Measurements from ENCODE around the gene TMEM80.

DNA sequence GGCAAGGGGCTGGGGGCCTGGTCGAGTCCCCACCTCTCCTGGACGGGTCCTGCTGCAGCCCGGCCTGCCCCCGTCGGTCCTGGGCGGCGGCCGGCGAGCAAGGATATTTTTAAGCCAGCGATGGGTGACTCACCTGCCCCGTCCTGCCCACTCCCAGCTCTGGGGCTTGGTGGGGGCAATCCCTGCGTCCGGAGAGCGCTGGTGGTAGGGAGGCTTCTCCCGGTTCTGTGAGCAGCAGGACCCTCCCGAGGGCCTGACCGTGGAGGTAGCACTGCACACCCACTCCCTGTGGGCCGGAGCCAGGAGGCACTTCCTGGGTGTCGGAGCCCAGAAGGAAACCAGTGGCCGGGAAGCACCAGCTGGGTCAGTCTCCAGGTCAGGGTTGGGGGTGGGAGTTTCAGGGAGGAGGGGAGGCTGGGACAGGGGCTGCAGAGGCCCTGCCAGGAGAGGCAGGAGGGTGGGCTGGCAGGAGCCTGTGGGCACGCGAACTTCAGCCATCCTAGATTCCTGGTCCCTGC lies 10.9 kb downstream of the TMEM80 start:
- TF ChIP-seq, protein P1, sequence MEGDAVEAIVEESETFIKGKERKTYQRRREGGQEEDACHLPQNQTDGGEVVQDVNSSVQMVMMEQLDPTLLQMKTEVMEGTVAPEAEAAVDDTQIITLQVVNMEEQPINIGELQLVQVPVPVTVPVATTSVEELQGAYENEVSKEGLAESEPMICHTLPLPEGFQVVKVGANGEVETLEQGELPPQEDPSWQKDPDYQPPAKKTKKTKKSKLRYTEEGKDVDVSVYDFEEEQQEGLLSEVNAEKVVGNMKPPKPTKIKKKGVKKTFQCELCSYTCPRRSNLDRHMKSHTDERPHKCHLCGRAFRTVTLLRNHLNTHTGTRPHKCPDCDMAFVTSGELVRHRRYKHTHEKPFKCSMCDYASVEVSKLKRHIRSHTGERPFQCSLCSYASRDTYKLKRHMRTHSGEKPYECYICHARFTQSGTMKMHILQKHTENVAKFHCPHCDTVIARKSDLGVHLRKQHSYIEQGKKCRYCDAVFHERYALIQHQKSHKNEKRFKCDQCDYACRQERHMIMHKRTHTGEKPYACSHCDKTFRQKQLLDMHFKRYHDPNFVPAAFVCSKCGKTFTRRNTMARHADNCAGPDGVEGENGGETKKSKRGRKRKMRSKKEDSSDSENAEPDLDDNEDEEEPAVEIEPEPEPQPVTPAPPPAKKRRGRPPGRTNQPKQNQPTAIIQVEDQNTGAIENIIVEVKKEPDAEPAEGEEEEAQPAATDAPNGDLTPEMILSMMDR (IDR thresholded peaks at IDR 0.05; ENCODE audit: borderline replicate concordance, extremely low read depth, low read length, poor library complexity, severe bottlenecking), result no peak
- no peak for TF ChIP-seq EZH2 (IDR thresholded peaks at IDR 0.05; ENCODE audit: borderline replicate concordance, low read depth, low read length, severe bottlenecking)
